K562 (cell line): ENCODE data around the gene NMNAT2. TPM values are rescaled to one million over a fixed set of nuclear protein-coding genes. Genes with fewer than 3 reads are reported as not detected.

Experiments used
- ATAC-seq: fragments of 200-7000 bp; cut with Tn5 transposase; 3 replicates; pipeline ENCODE4 v1.9.1; 2020; ENCODE audit warnings: moderate library complexity
- BruUV-seq: library from RNA; stranded (reverse); fragments of 400-500 nt; replicated peaks from 2 replicates; lab custom pipeline; 2021; lab: Mats Ljungman, UMichigan
- CTCF ChIA-PET: fragments of 300-600 bp; formaldehyde crosslinking; extraction: SDS; loops from one replicate; lab custom pipeline; 2021; ENCODE audit warnings: low intra/inter-chr PET ratio; lab: Yijun Ruan, JAX
- POLR2A ChIA-PET: fragments of 300-600, 350-650 bp; sonication (Branson Sonifier 250); formaldehyde crosslinking; extraction: SDS; loops from one replicate; lab custom pipeline; 2021; ENCODE audit warnings: antibody characterized with exemption, inconsistent platforms; lab: Yijun Ruan, JAX
- DNase-seq, 4 experiments: peaks; one replicate each; pipeline versions ENCODE4 v3.0.0 to v3.0.0-alpha.2; 2011 to 2018; ENCODE audit warnings: low spot score in 3 of 4, mixed read lengths in 3 of 4; ENCODE audit errors: extremely low read depth in 1 of 4
- FAIRE-seq: peaks from 2 replicates; lab custom pipeline; 2011; peaks lifted over from hg19 to GRCh38; lab: Jason Lieb, UNC
- H2AFZ ChIP-seq: 2 replicates; pipeline ENCODE4 v1.6.0; 2011; ENCODE audit warnings: low read depth, low read length, control low read depth, inconsistent platforms
- H3K27ac ChIP-seq: fragments of 200-600 bp; 3 replicates; pipeline ENCODE4 v1.8.0; 2011; ENCODE audit warnings: low read depth, mild to moderate bottlenecking, control low read depth, inconsistent platforms, low read length, moderate library complexity, mixed read lengths; ENCODE audit errors: extremely low read depth
- H3K27me3 ChIP-seq, 2 experiments: fragments of 300-600 bp in 1 of 2; 2 replicates in 1 of 2; 3 replicates in 1 of 2; pipeline versions ENCODE4 v1.6.0 to v1.8.0; 2011; ENCODE audit warnings: inconsistent platforms in 2 of 2, low read length in 2 of 2, mild to moderate bottlenecking in 1 of 2, mixed read lengths in 1 of 2, moderate library complexity in 1 of 2; ENCODE audit not compliant: control insufficient read depth in 2 of 2, insufficient read depth in 2 of 2
- H3K36me3 ChIP-seq: fragments of 300-600 bp; 3 replicates; pipeline ENCODE4 v1.8.0; 2011; ENCODE audit warnings: mild to moderate bottlenecking, low read length, inconsistent platforms; ENCODE audit not compliant: control insufficient read depth, insufficient read depth
- H3K4me1 ChIP-seq, 2 experiments: fragments of 200-600 bp in 1 of 2; replicated peaks in 1 of 2; 2 replicates in 1 of 2; 3 replicates in 1 of 2; pipeline versions ENCODE4 v1.5.1 to v1.8.0; 2011; ENCODE audit warnings: inconsistent platforms in 2 of 2, low read length in 2 of 2, mild to moderate bottlenecking in 1 of 2, mixed read lengths in 1 of 2, moderate library complexity in 1 of 2; ENCODE audit not compliant: control insufficient read depth in 2 of 2, insufficient read depth in 2 of 2
- H3K4me2 ChIP-seq: 2 replicates; pipeline ENCODE4 v1.6.1; 2011; ENCODE audit warnings: low read length, control low read depth, inconsistent platforms, mixed read lengths; ENCODE audit not compliant: insufficient read depth
- H3K4me3 ChIP-seq: fragments of 200-600 bp; sonication (generic), shearing (Covaris generic); 2 replicates; pipeline ENCODE4 v1.5.1; 2016; ENCODE audit warnings: control low read depth, inconsistent platforms
- H3K79me2 ChIP-seq: fragments of 200-600 bp; 3 replicates; pipeline ENCODE4 v1.8.0; 2011; ENCODE audit warnings: low read length, inconsistent platforms; ENCODE audit not compliant: control insufficient read depth, insufficient read depth
- H3K9ac ChIP-seq, 2 experiments: 2 replicates each; pipeline versions ENCODE4 v1.6.0 to v1.6.1; 2011; ENCODE audit warnings: low read depth in 2 of 2, low read length in 2 of 2, control low read depth in 1 of 2, inconsistent platforms in 1 of 2, mild to moderate bottlenecking in 1 of 2, mixed read lengths in 1 of 2; ENCODE audit not compliant: insufficient read depth in 1 of 2
- H3K9me1 ChIP-seq: one replicate; pipeline ENCODE4 v1.6.0; 2011; ENCODE audit warnings: inconsistent platforms, mild to moderate bottlenecking, low read length, moderate library complexity; ENCODE audit not compliant: control insufficient read depth, insufficient read depth
- H3K9me3 ChIP-seq: replicated peaks from 2 replicates; pipeline ENCODE4 v1.5.1; 2011; ENCODE audit warnings: low read depth, low read length, inconsistent platforms; ENCODE audit not compliant: control insufficient read depth, insufficient read depth
- H4K20me1 ChIP-seq: replicated peaks from 2 replicates; pipeline ENCODE4 v1.6.1; 2011; ENCODE audit warnings: low read length, inconsistent platforms, mixed read lengths; ENCODE audit not compliant: control insufficient read depth, insufficient read depth
- CBX1 ChIP-seq: sonication (generic); IDR thresholded peaks from 2 replicates; pipeline ENCODE4 v1.6.1; 2016; ENCODE audit warnings: antibody characterized with exemption, low read depth, mild to moderate bottlenecking
- DPF2 ChIP-seq: fragments of 450-650 bp; IDR thresholded peaks from 2 replicates; pipeline ENCODE4 v1.6.1; 2016
- HLTF ChIP-seq: fragments of 450-650 bp; IDR thresholded peaks from 2 replicates; pipeline ENCODE4 v1.6.1; 2016
- KLF13 ChIP-seq: fragments of 450-650 bp; IDR thresholded peaks from 2 replicates; pipeline ENCODE4 v1.6.1; 2016; ENCODE audit warnings: missing genetic modification characterization, low read depth, mild to moderate bottlenecking, missing compliant biosample characterization, moderate library complexity, borderline replicate concordance
- LCOR ChIP-seq: sonication (generic); formaldehyde crosslinking; IDR thresholded peaks from 2 replicates; pipeline ENCODE4 v1.8.0; 2022; ENCODE audit warnings: mild to moderate bottlenecking, missing genetic modification reagents
- MECOM ChIP-seq: fragments of 250-450 bp; sonication (Bioruptor Pico); IDR thresholded peaks from 2 replicates; pipeline ENCODE4 v1.8.0; 2022; ENCODE audit warnings: inconsistent platforms
- NCOA4 ChIP-seq: fragments of 450-650 bp; IDR thresholded peaks from 2 replicates; pipeline ENCODE4 v1.6.1; 2018; ENCODE audit warnings: mild to moderate bottlenecking; ENCODE audit not compliant: partially characterized antibody
- NFE2 ChIP-seq: IDR thresholded peaks from 2 replicates; pipeline ENCODE4 v1.6.1; 2014; ENCODE audit warnings: antibody characterized with exemption, low read depth
- NFIC ChIP-seq: fragments of 450-650 bp; IDR thresholded peaks from 2 replicates; pipeline ENCODE4 v1.6.1; 2017; ENCODE audit warnings: mild to moderate bottlenecking, inconsistent platforms
- NKRF ChIP-seq: fragments of 450-650 bp; IDR thresholded peaks from 2 replicates; pipeline ENCODE4 v1.6.1; 2016; ENCODE audit warnings: borderline replicate concordance
- PHF8 ChIP-seq: fragments of 200-600 bp; sonication (generic); IDR thresholded peaks from 2 replicates; pipeline ENCODE4 v1.6.1; 2012; ENCODE audit warnings: mixed run types, mild to moderate bottlenecking, inconsistent platforms, low read length, moderate library complexity, borderline replicate concordance
- TCF7L2 ChIP-seq: fragments of 150-350 bp; IDR thresholded peaks from 2 replicates; pipeline ENCODE4 v1.6.1; 2016; ENCODE audit warnings: low read depth, mild to moderate bottlenecking, low read length, moderate library complexity
- TFAP4 ChIP-seq: sonication (generic); formaldehyde crosslinking; IDR thresholded peaks from 2 replicates; pipeline ENCODE4 v1.8.0; 2022; ENCODE audit warnings: missing genetic modification reagents, mild to moderate bottlenecking, moderate library complexity, borderline replicate concordance
- ZBTB5 ChIP-seq: fragments of 450-650 bp; IDR thresholded peaks from 2 replicates; pipeline ENCODE4 v1.6.1; 2017; ENCODE audit warnings: antibody characterized with exemption
- ZNF589 ChIP-seq: fragments of 200-800 bp; sonication (Bioruptor generic); IDR thresholded peaks from 2 replicates; pipeline ENCODE4 v1.6.1; 2016; ENCODE audit warnings: low read depth, missing genetic modification characterization, missing compliant biosample characterization
- WGBS: fragments of 100-300 bp; shearing (Covaris generic); methylation state at CpG from one replicate; pipeline ENCODE4 v1.1.6; 2016; ENCODE audit warnings: low coverage, mixed read lengths; ENCODE audit not compliant: insufficient coverage; ENCODE audit errors: missing lambda C conversion rate; 5-methylcytosine and 5-hydroxymethylcytosine counted together
- in situ Hi-C: fragments of 300-500 bp; cut with MboI; formaldehyde crosslinking; loops from 4 replicates; pipeline ENCODE4 v1.15.0; 2018; ENCODE audit warnings: inconsistent platforms, mixed read lengths
- intact Hi-C: fragments of 100-400 bp; cut with micrococcal nuclease; formaldehyde crosslinking; loops from 2 replicates; pipeline ENCODE4 v1.14.2; 2022
- polyA plus RNA-seq, 8 experiments: library from polyadenylated mRNA; depleted of rRNA in 4 of 8; stranded (reverse) in 5 of 8; unstranded in 3 of 8; fragments of >200 nt; fragmentation: Nextera tagmentation in 2 of 8; fragmentation: Illumina TruSeq in 1 of 8; extraction: Ambion mirVana in 2 of 8; extraction: Trizol in 1 of 8; gene quantifications; 2 replicates each; pipeline versions ENCODE4 v1.2.1 to v1.2.3, GENCODE V29; 2011 to 2014; ENCODE audit warnings: inconsistent platforms in 1 of 8, missing spikeins in 1 of 8
- total RNA-seq, 7 experiments: library from RNA; depleted of rRNA in 6 of 7; stranded (reverse); fragments of >200 nt in 6 of 7; fragmentation: Illumina TruSeq in 2 of 7; extraction: Trizol in 2 of 7; gene quantifications; 2 replicates each; pipeline versions ENCODE4 v1.2.1 to v1.2.3, GENCODE V29; 2011 to 2021; ENCODE audit warnings: low replicate concordance in 1 of 7
- TF ChIP-seq, protein P1 (sequence below): sonication (generic); formaldehyde crosslinking; IDR thresholded peaks from 2 replicates; pipeline ENCODE4 v1.8.0; 2022; ENCODE audit warnings: mild to moderate bottlenecking, missing genetic modification reagents
- TF ChIP-seq, protein P2 (sequence below): sonication (generic); formaldehyde crosslinking; IDR thresholded peaks from 2 replicates; pipeline ENCODE4 v1.8.1; 2023; ENCODE audit warnings: mild to moderate bottlenecking, missing genetic modification reagents, moderate library complexity

NMNAT2 gene
- total and polyA plus RNA-seq, 9 of the 15 experiments (the other 6 are each of a cell fraction or from before 2014, with no cell fraction given): not detected

DNA sequence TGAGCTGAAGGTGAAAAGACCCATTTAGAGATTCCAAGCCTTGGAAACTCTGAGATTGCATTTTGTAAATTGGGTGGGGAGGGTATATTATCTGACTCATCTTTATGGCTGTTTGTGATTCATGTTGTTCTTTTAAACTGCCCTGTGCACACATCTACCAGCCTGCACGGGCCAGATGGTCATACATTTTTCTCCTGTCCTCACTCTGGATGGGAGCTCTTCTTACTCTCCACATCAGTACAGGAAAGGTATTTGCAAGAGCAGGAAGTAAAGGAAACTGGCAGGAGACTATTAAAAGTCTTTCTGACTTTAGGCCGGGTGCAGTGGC lies 14.3 kb upstream of the NMNAT2 start:
- peaks cover 8 to 16% of the 10 kb centered on the region in 2 experiments; a peak in 4 of 5 replicates for H3K27me3 ChIP-seq
- FAIRE-seq (no peak), ATAC-seq (no peak), DNase-seq (no peak)
- in situ Hi-C loops (no loop called here), intact Hi-C loops (no loop called here)
- 6% methylated on average over 2 of the region's 2 CpGs for WGBS
- H4K20me1 ChIP-seq: 0 out of 2 replicates have a peak, but pooled peaks cover 4% of the 10 kb centered on the region
- H3K4me1 ChIP-seq: no peaks in the 10 kb centered on the region
- H3K4me3 ChIP-seq: no peak overlapping the region
- ChIA-PET POLR2A (no interaction called here), CTCF (no interaction called here)
- no peaks in the 10 kb centered on the region for H3K36me3 ChIP-seq
- no peaks in the 10 kb centered on the region for H3K9me1 ChIP-seq
- no peak overlapping the region for H3K9ac ChIP-seq
- BruUV-seq: no TSS peak
- H3K27ac ChIP-seq: no peak overlapping the region
- H3K9me3 ChIP-seq: no peaks in the 10 kb centered on the region
- H3K79me2 ChIP-seq: no peaks in the 10 kb centered on the region
- H3K4me2 ChIP-seq: no peak overlapping the region
- H2AFZ ChIP-seq: no peak overlapping the region
- TF ChIP-seq ZNF589 (CRISPR knock-in tag): no peak
- TF ChIP-seq KLF13 (tag): no peak
- TF ChIP-seq HLTF: no peak
- no peak for TF ChIP-seq DPF2
- no peak for TF ChIP-seq NFE2
- TF ChIP-seq NFIC: no peak
- TF ChIP-seq TCF7L2: no peak
- no peak for TF ChIP-seq NKRF
- TF ChIP-seq MECOM: no peak
- no peak for TF ChIP-seq PHF8
- TF ChIP-seq ZBTB5: no peak
- TF ChIP-seq TFAP4 (CRISPR knock-in tag): no peak
- TF ChIP-seq, protein P1, sequence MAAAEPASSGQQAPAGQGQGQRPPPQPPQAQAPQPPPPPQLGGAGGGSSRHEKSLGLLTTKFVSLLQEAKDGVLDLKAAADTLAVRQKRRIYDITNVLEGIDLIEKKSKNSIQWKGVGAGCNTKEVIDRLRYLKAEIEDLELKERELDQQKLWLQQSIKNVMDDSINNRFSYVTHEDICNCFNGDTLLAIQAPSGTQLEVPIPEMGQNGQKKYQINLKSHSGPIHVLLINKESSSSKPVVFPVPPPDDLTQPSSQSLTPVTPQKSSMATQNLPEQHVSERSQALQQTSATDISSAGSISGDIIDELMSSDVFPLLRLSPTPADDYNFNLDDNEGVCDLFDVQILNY (CRISPR knock-in tag): no peak
- TF ChIP-seq NCOA4: no peak
- TF ChIP-seq CBX1: no peak
- TF ChIP-seq, protein P2, sequence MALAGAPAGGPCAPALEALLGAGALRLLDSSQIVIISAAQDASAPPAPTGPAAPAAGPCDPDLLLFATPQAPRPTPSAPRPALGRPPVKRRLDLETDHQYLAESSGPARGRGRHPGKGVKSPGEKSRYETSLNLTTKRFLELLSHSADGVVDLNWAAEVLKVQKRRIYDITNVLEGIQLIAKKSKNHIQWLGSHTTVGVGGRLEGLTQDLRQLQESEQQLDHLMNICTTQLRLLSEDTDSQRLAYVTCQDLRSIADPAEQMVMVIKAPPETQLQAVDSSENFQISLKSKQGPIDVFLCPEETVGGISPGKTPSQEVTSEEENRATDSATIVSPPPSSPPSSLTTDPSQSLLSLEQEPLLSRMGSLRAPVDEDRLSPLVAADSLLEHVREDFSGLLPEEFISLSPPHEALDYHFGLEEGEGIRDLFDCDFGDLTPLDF (CRISPR knock-in tag): no peak
- TF ChIP-seq LCOR (CRISPR knock-in tag): no peak
